Body of pancreas (tissue), 4 donors: ENCODE results near the gene TCF12.

Experiments
- CTCF ChIP-seq, 7 experiments: fragments of 450-650 bp in 4 of 7; fragments of 200-600 bp in 3 of 7; sonication (generic) in 3 of 7; IDR thresholded peaks; one replicate each; pipeline ENCODE4 v1.5.1; 2016 to 2019; ENCODE audit warnings: antibody characterized with exemption in 7 of 7
- POLR2A ChIP-seq, 3 donors: fragments of 450-650 bp; IDR thresholded peaks; one replicate each; pipeline ENCODE4 v1.6.1; 2016; ENCODE audit warnings: antibody characterized with exemption in 3 of 3, mild to moderate bottlenecking in 2 of 3

GRCh38 chr15:57297163-57297593 is 378.7 kb downstream of the TCF12 start:
- TF ChIP-seq CTCF (IDR thresholded peaks at IDR 0.05) (no peak), POLR2A (IDR thresholded peaks at IDR 0.05) (no peak)
